NCI-H446 treated with DMSO at 0.1 percent for 48 hours (cell line): ENCODE measurements around the gene SCYL3.
A peak's percentile ranks its signal among the peaks of the same experiment; 100 is the strongest.
"Not testable (repeated sequence)": the region's sequence is repeated elsewhere in the genome, so short reads cannot be mapped to it uniquely, and the experiment has no call there.

Experiments
- DNase-seq: peaks from one replicate; lab custom pipeline; 2025; lab: John Stamatoyannopoulos, UW

The SCYL3 gene

DNA sequence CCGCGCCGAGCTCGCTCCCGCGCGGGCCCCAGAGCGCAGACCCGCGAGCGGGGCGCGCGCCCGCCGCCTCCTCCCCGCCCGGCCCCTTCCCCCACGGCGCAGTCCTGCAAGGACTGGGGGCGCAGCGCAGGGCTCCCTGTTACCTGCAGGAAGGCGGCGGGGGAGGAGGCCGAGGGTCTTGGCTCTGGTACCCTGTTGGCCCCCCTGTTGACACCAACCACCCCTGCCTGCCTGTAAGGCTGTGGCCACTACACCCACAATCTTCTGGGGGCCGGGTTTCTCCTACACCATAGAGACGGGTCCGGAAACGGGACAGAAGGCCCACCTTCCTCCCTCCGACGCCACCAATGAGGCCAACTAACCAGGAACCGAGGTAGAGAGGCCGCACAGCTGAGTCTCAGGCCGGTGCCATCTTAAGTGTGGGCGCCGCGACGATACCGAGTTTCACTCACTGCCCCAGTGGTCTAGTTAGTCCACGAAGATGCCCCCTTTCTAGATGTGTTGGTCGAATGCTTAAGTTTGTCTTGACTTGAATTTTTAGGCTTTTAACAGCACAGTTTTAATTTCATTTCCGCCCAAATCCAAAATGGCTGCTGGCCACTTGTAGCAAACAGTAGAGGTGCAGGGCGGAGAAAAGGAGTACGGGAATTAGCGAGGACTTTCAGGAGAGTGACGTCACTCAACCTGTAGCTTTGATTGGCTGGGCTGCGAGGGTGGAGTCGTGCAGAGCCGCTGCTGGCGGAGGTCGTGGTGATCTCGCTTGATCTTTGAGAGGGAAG, at the start of gene SCYL3:
Gene SCYL3 (minus strand): TSS at position 252 of the 779 bp plus-strand sequence. CDS start 5,056 bp downstream, outside the sequence.
- DNase-seq: peak; percentile 98

- DNase-seq: no peak
Observed at GRCh38 chr1:169941982-169942830, 48.5 kb upstream of the SCYL3 start.

DNA sequence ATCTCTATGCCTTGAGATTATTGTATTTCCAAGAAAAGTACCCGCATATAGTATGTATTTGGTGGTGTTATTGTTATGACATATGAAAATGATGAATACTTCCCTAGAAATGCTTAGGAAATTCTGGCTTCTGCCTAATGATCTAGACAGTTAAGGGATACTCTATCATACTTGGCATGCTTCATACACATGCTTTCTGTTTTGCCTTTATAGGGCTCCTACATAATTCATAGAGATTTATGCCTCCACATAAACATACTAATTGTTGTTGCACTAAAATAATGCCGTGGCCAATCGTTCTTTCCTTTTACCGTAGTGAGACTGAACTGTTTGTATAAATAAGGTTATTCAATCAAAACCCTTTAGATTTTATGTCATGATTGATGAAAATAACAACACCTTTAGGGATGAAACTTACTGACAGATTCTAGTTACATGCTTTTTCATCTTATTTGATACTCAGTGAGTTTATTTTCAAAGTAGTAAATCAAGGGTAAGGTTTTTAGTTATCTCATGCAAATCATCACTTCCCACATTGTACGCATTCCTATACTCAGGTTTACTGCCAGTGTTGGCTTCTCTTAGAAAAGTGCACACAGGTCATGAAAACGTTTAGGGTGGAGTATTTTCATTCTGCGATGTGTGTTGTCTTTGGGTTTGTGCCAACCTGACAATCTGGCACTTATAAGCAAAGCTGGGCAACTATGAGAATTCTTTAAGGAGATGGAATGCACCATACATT, 40.5 kb upstream of the SCYL3 start:
- DNase-seq: no peak

- DNase-seq: no peak
Observed at GRCh38 chr1:169931795-169932231, 38.1 kb upstream of the SCYL3 start.

GRCh38 chr1:169929210-169929526, 35.5 kb upstream of the SCYL3 start:
- DNase-seq: no peak

GRCh38 chr1:169928438-169929209, 34.9 kb upstream of the SCYL3 start:
- DNase-seq: peak; percentile 37

DNA sequence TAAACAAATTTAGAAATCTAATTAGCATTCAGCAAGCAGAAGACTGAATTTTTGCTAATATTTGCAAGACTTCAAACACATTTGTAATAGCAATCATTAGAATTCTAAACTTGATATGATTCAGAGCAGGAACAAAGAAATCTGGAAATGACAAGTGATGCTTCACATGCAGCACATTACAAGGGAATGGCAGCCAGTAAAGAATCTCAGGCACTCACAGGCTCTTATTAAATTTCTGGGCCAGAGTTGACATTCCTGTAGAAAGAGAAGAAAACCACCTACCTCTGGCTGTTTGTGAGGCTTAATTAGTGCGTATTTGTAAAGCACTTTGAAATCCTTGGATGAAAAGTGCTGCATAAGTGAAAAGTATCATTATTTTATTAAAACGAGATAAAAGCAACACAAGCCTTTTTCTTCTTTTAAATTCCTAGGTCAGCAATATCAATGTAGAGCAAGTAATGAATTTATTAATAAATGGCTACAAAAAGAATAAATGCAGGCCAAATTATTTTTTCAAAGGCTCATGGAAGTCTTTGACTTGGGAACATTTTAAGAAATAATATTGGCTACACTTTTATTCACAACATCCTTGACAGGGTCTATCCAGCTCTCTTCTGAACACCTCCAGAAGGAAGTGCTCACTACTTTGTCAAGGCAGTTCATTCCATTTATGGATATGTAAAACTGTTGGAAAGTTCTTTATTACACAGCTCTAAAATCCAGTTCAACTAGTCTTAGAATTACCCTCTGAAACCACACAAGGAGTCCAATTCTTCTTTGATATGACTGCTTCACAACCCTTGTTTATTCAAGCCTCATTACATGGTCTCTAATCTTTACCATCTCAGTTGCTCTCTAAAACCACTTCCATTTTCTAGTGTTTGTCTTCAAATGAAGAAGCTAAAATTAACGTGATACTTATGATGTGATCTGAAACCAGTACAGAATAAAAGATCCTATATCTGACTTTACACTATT, 32.1 kb upstream of the SCYL3 start:
- DNase-seq: no peak

DNA sequence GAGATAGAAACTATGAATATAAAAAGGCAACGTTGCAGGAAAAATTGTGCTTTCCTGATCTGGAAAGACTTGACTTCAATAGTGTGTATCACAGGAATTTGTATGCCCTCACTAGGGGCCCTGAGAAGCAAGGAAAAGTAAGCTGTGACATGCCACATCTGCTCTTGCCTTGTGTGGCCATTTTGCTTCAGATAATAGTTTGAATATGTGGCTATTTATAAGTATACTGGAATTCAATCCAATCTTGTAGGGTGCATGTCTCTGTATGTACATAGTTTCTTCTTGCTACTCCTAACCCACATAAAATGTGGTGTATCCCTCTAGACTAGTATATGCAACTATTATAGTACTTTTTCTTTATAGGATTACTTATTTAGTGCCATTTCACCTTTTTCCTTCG, 31.1 kb upstream of the SCYL3 start:
- DNase-seq: no peak

DNA sequence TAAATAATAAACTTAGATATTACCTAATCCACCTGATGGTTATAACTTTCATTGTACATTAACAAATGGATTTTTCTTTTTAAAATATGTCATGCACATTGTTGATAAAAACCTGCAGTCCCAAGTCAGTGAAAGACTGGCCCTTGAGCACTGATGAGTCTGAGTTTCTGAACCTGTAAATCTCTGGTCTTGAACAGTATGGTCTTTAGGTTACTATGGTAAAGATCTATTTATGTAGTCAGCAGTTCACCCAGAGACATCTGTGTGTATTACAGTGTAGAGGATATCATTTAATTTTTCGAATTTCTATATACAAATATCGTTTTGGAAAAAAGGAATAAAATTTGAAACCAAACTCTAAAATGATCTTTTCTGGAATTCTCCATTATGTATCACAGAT, 30.4 kb upstream of the SCYL3 start:
- no peak for DNase-seq

GRCh38 chr1:169921080-169921479, 27.4 kb upstream of the SCYL3 start:
- DNase-seq: no peak

- DNase-seq: no peak
Observed at GRCh38 chr1:169918927-169919326, 25.2 kb upstream of the SCYL3 start.

GRCh38 chr1:169918220-169918619, 24.5 kb upstream of the SCYL3 start:
- not testable (repeated sequence) for DNase-seq

DNA sequence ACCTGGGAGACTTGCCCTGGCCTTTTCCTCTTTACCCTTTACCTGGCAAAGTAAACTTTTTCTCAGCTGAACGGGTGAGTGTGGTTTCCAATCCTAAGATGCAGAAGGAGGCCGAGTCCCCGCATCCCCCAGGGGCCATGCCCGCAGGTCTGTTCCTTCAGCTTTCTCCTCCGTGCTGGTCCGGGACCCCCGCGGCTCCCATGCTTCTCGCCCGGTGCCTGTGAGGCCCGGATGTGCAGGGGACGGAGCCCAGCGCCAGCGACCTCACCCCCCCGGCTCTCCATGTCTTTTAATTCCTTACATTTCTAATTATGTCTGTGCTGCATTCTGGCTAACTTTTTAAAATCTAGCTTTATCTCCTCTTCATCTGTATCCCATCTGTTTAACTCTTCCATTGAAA, 21.5 kb upstream of the SCYL3 start:
- DNase-seq: no peak

GRCh38 chr1:169914531-169914930, 20.8 kb upstream of the SCYL3 start:
- DNase-seq: no peak

DNA sequence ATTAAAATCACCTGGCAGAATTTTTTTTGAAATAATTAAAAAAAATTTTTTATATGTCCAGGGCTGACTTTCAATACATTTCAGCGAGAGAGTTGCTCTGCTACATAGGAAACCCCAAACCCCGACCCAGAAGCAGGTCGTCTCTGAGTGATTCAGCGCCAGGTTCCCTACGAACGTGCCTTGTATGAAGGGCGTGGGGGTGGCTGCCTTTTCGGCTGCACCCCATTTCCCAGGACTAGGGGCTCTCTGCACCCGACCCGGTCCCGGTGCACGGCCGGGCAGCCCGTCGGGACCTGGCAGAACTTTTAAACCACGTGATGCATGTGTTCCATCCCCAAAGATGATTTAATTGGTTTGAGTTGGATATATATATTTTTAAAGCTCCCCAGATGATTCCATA, 15.8 kb upstream of the SCYL3 start:
- no peak for DNase-seq

DNA sequence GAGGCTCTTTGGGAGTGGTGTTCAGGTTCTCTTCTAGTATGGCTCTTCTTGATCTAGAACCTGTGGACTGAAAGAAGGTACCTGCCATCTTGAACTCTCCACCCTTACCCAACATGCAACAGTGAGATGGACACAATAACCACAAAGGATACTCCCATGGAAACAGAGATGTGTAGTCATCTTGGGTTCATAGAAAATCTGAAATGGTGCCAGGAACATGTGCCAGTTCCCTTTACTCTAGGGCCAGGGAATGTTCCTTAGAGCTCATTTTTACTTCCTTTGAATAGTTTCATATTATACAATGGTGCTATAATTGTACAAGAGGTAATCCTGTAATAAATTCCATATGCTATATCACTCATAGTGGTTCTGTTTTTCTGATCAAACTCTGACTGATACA, 13.2 kb upstream of the SCYL3 start:
- DNase-seq: no peak

DNA sequence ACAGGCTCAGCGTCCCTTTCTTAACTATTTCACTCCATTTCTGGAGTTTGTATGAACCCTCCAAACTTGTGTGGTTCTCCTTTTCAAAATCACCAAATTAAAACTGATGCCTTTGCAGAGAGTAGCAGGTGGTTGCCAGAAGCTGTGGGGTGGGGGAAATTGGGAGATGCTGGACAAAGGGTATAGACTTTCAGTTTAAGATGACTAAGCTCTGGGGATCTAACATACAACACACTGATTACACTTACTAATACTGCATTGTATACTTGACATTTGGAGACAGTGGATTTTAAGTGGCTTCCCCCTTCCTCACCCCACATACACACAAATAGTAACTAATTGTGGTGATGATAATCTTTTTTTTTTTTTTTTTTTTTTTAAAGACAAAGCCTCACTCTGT, 11.1 kb upstream of the SCYL3 start:
- DNase-seq: no peak

DNA sequence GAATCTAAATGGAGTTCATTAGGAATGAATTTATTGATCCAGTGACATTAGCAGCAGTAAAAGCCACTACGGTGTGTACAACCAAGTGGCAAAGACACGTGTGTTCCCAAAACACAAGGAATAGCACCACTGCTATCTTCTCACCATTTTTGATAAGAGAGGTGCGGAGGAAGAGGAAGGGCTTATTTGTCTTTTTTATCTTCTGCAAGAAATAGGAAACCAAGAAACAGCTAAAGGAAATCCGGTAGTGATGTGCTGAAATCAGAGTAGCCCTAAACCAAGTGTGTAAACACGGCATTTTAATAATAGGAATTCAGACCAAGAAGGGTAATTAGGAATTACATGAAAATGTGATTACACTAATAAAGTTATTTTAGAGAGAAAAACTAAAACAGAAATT, 9.1 kb upstream of the SCYL3 start:
- no peak for DNase-seq

DNA sequence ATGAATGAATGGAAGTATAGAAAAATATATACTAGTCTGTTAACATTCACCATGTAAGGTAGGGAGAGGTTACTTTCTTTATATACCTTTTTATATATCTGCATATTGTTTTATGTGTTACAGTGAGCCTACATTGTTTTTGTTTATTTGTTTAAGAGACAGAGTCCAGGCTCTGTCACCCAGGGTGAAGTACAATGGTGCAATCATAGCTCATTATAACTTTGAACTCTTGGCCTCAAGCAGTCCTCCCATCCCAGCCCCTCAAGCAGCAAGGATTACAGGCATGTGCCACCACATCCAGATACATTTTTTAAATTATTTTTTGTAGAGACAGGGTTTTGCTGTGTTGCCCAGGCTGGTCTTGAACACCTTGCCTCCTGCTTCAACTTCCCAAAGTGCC, 7.4 kb upstream of the SCYL3 start:
- DNase-seq: no peak

DNA sequence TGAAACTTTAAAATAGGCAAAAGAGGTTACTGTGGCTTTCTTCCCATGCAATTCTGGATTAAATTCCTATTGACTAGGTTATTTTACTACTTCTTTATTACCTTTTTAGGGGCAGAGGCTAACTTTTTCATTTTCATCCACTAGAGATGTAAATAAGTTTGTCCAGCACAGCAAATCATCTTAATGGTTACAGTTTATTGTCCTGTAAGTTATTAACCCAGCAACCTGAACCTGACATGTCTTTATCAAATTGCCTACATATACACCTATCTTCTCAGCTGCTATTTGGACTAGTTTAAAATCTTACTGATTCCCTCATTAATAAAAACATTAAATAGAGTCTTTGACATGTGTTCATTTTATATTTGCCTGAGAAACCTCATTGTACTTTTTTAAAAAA, 6.9 kb upstream of the SCYL3 start:
- no peak for DNase-seq
